Central memory CD8-positive, alpha-beta T cell (primary cell): ENCODE results near the gene OGDHL.

Experiments used
- ATAC-seq: fragments of 150-1000 bp; cut with Tn5 transposase; replicated peaks from 2 replicates; pipeline ENCODE4 v1.10.0; 2022; ENCODE audit warnings: mild to moderate bottlenecking, moderate FRiP score, moderate number of reproducible peaks; ENCODE audit not compliant: poor library complexity, severe bottlenecking; ENCODE audit errors: extremely low read depth
- DNase-seq, 2 donors: peaks; one replicate each; pipeline ENCODE4 v3.0.0; 2021; ENCODE audit warnings: low spot score in 2 of 2
- H3K27ac Mint-ChIP-seq: one replicate; pipeline ENCODE4 v1.8.0; 2022; ENCODE audit warnings: low read depth, mild to moderate bottlenecking, moderate library complexity, mixed read lengths
- H3K27me3 Mint-ChIP-seq: one replicate; pipeline ENCODE4 v1.8.0; 2022; ENCODE audit warnings: mixed read lengths
- H3K36me3 Mint-ChIP-seq: one replicate; pipeline ENCODE4 v1.8.0; 2022; ENCODE audit warnings: mild to moderate bottlenecking, moderate library complexity, mixed read lengths; ENCODE audit not compliant: insufficient read depth
- H3K4me1 Mint-ChIP-seq: one replicate; pipeline ENCODE4 v1.8.0; 2022; ENCODE audit warnings: mixed read lengths
- H3K4me3 Mint-ChIP-seq: one replicate; pipeline ENCODE4 v1.8.0; 2022; ENCODE audit warnings: mild to moderate bottlenecking, moderate library complexity, mixed read lengths
- H3K9me3 Mint-ChIP-seq: one replicate; pipeline ENCODE4 v1.8.0; 2022; ENCODE audit warnings: mixed read lengths

Gene OGDHL

GRCh38 chr10:49751636-49752510, 10.2 kb downstream of the OGDHL start:
- Mint-ChIP-seq H3K36me3 (peaks cover 5% of the 10 kb centered on the region), H3K9me3 (no peaks in the 10 kb centered on the region), H3K4me3 (no peak overlapping the region), H3K4me1 (no peaks in the 10 kb centered on the region), H3K27ac (no peak overlapping the region), H3K27me3 (peaks cover 50% of the 10 kb centered on the region)
- DNase-seq = no peak
- ATAC-seq = no peak

DNA sequence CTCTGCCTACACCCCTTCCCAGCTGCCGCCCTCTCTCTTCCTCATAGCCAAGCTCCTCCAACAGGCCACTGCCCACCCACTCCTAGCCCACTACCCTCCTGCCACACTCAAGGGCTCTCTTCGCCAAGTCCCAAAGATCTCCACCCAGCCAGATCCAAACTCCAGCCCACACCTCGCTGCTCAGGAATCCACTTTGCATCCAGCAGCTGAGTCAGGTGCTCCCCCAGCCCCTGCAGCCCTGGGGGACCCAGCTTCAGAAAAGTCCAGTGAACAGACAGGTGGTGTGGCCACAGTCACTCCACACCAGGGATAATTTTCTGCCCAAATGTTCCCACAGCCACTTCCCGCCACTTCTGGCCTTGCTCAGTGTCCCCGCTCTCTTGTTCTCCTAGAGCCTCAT, 10.9 kb downstream of the OGDHL start:
- no peak for ATAC-seq

DNA sequence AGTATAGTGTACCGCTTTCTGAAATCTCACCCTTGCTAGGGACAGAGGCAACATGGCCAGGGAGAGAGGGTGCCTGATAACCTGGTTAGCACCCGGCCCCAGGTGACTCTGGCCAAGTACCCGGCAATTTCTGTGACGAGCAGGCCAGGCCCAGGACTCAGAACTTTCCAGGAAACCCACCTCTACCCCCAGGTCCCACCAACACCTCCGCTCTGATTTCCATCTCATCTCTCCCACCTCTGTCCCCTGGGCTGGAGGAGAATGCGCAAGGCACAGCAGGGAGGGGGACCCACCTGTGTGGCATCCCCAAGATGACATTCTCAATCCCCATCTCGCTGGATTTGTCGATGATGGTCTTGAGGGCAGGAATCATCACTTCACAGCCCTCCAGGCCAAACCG, 11.6 kb downstream of the OGDHL start:
- Mint-ChIP-seq H3K4me3 (no peak overlapping the region), H3K4me1 (no peaks in the 10 kb centered on the region), H3K9me3 (no peaks in the 10 kb centered on the region), H3K27me3 (peaks cover 37% of the 10 kb centered on the region), H3K36me3 (peaks cover 5% of the 10 kb centered on the region), H3K27ac (no peak overlapping the region)
- DNase-seq = no peak
- no peak for ATAC-seq

More for the DNA sequence above, 10.9 kb downstream of the OGDHL start:
- no peak overlapping the region for H3K27ac Mint-ChIP-seq
- H3K4me3 Mint-ChIP-seq = no peak overlapping the region
- DNase-seq = no peak
- H3K4me1 Mint-ChIP-seq = no peaks in the 10 kb centered on the region
- peaks cover 44% of the 10 kb centered on the region for H3K27me3 Mint-ChIP-seq
- H3K36me3 Mint-ChIP-seq = peaks cover 5% of the 10 kb centered on the region
- H3K9me3 Mint-ChIP-seq = no peaks in the 10 kb centered on the region

- Mint-ChIP-seq H3K9me3 (no peaks in the 10 kb centered on the region), H3K27me3 (peaks cover 30% of the 10 kb centered on the region), H3K4me3 (no peak overlapping the region), H3K4me1 (no peaks in the 10 kb centered on the region), H3K27ac (no peak overlapping the region), H3K36me3 (peaks cover 5% of the 10 kb centered on the region)
- ATAC-seq (no peak), DNase-seq (no peak)
Measured at GRCh38 chr10:49749556-49750491, 12.3 kb downstream of the OGDHL start.

DNA sequence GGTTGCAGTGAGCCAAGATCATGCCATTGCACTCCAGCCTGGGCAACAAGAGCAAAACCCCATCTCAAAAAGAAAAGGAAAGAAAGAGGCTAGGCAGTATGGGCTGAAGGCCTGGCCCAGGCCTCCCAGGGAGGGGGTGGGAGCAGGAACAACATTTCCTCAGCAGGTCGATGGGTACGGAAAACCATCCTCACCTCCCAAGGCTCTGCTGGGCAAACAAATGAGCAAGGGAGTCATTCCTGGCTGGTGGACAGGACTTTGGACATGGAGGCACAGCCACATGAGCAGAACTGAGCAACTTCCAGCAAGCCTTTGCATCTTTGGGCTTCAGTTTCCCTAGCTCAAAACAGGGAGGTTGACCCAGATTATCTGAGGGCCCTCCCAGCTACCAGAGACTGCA, 13.0 kb downstream of the OGDHL start:
- peaks cover 5% of the 10 kb centered on the region for H3K36me3 Mint-ChIP-seq
- peaks cover 27% of the 10 kb centered on the region for H3K27me3 Mint-ChIP-seq
- H3K4me3 Mint-ChIP-seq = no peak overlapping the region
- H3K9me3 Mint-ChIP-seq = no peaks in the 10 kb centered on the region
- H3K4me1 Mint-ChIP-seq = no peaks in the 10 kb centered on the region
- H3K27ac Mint-ChIP-seq = peak overlapping the region; percentile 32
- DNase-seq (no peak), ATAC-seq (no peak)

DNA sequence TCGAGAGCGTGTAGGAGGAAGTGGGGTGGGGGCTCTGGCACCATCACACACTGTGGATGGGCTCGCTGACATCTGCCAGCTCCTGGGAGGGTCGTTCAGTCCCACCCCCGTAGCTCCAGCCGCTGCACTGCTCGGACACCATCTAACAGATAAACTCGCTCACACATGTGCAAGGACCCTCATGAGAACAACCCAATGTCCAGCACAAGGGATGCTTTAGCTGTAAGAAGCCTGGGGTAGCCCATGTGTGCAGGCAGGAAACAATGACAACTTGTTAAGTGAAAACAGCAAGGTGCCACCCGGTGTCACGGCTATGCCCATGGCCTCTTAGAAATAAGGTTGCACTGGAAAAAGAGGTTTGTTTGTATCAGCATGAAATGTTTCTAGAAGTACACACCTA, 14.1 kb downstream of the OGDHL start:
- H3K4me1 Mint-ChIP-seq = no peaks in the 10 kb centered on the region
- peaks cover 27% of the 10 kb centered on the region for H3K27me3 Mint-ChIP-seq
- H3K27ac Mint-ChIP-seq = no peak overlapping the region
- DNase-seq (no peak), ATAC-seq (no peak)
- H3K4me3 Mint-ChIP-seq = no peak overlapping the region
- H3K9me3 Mint-ChIP-seq = no peaks in the 10 kb centered on the region
- H3K36me3 Mint-ChIP-seq = peaks cover 5% of the 10 kb centered on the region

- Mint-ChIP-seq H3K27me3 (peaks cover 24% of the 10 kb centered on the region), H3K9me3 (no peaks in the 10 kb centered on the region), H3K36me3 (peaks cover 5% of the 10 kb centered on the region), H3K4me1 (no peaks in the 10 kb centered on the region), H3K4me3 (no peak overlapping the region), H3K27ac (no peak overlapping the region)
- DNase-seq (no peak), ATAC-seq (no peak)
Measured at GRCh38 chr10:49747303-49747646, 14.8 kb downstream of the OGDHL start.

DNA sequence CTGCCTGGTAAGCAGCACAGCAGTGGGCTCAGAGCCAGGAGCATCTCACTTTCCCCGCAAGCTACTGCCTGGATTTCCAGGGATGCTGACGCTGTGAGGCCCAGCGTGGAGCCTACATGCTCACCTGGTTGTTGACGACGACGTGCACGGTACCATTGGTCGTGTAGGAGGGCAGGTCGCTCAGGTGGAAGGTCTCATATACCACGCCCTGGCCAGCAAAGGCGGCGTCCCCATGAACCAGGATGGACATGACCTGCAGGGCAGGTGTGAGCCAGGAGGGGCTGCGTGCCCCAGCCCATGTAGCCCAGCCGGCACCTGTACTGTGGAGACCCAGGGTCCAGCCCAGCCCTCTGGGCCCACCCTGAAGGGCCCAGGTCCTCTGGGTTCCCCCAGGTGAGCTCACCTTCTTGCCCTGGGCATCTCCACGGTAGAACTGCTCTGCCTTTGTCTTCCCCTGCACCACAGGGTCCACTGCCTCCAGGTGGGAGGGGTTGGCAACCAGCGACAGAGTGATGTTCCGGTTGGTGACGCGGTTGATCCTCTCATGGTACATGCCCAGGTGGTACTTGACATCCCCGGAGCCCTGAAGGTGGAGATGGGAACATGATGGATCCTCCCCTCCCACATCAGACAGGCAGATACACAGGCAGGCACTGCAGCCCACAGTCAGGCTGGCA, 15.4 kb downstream of the OGDHL start:
- ATAC-seq = no peak
- peak in 1 of 2 donors; percentile 8 for DNase-seq
- Mint-ChIP-seq H3K4me3 (no peak overlapping the region), H3K27ac (no peak overlapping the region), H3K27me3 (peaks cover 19% of the 10 kb centered on the region), H3K36me3 (peaks cover 5% of the 10 kb centered on the region), H3K4me1 (no peaks in the 10 kb centered on the region), H3K9me3 (no peaks in the 10 kb centered on the region)

GRCh38 chr10:49745756-49746155, 16.4 kb downstream of the OGDHL start:
- ATAC-seq (no peak), DNase-seq (no peak)
- H3K36me3 Mint-ChIP-seq = peaks cover 3% of the 10 kb centered on the region
- no peak overlapping the region for H3K4me3 Mint-ChIP-seq
- H3K27ac Mint-ChIP-seq = no peak overlapping the region
- peaks cover 9% of the 10 kb centered on the region for H3K27me3 Mint-ChIP-seq
- no peaks in the 10 kb centered on the region for H3K9me3 Mint-ChIP-seq
- H3K4me1 Mint-ChIP-seq = no peaks in the 10 kb centered on the region

DNA sequence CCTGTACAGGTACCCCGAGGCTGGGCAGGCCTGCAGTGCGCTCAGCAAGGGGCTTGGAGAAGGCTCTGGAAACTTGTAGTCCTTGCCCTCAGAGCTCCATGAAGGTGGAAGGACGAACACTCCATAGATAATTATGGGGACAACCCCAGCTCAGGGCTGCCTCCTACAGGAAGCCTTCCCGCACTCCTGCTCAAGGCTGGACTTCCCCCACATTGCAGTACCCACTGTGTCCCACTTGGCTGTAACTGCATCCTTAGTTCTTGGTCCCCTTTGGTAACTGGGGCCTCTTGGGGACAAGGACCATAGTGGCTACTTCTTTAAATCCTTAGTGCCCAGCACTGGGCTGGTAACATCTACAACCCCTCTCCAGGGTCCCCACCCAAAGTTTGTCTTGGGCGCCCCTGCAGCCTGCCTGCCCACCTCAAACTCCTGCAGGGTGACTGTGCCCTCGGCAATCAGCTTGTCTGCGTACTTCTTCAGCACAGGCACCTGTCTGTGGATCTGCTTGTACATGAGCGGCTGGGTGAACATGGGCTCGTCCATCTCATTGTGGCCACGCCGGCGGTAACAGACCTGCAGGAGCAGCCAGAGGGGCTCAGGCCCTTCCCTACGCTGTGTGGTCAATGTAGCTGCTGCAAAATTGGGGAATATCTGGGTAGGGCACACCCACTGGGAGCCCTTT, 17.1 kb downstream of the OGDHL start:
- H3K9me3 Mint-ChIP-seq = no peaks in the 10 kb centered on the region
- DNase-seq = no peak
- no peaks in the 10 kb centered on the region for H3K36me3 Mint-ChIP-seq

GRCh38 chr10:49744091-49744685, 17.9 kb downstream of the OGDHL start:
- no peaks in the 10 kb centered on the region for H3K27me3 Mint-ChIP-seq
- H3K36me3 Mint-ChIP-seq = no peaks in the 10 kb centered on the region
- no peaks in the 10 kb centered on the region for H3K4me1 Mint-ChIP-seq
- no peaks in the 10 kb centered on the region for H3K9me3 Mint-ChIP-seq
- no peak for DNase-seq
- no peak overlapping the region for H3K4me3 Mint-ChIP-seq
- no peak for ATAC-seq
- no peak overlapping the region for H3K27ac Mint-ChIP-seq

More for the DNA sequence above, 17.1 kb downstream of the OGDHL start:
- Mint-ChIP-seq H3K4me3 (no peak overlapping the region), H3K27ac (no peak overlapping the region), H3K27me3 (peaks cover 2% of the 10 kb centered on the region), H3K4me1 (no peaks in the 10 kb centered on the region)
- no peak for ATAC-seq
